Measurements from ENCODE around the gene PCDHGB3.
"Not testable (repeated sequence)": the region's sequence is repeated elsewhere in the genome, so short reads cannot be mapped to it uniquely, and the experiment has no call there.

The PCDHGB3 gene

GRCh38 chr5:141392429-141393198, 22.6 kb downstream of the PCDHGB3 start, which contains the start of gene PCDHGA8:
Gene PCDHGA8 (plus strand): TSS chr5:141392633. CDS start chr5:141392814, 181 bp downstream.
- no peak for DNase-seq (ENCODE audit: low read depth, low spot score)

- DNase-seq (ENCODE audit: low read depth, low spot score) = no peak
These were observed 23.2 kb downstream of the PCDHGB3 start for GRCh38 chr5:141393267-141393666.

DNA sequence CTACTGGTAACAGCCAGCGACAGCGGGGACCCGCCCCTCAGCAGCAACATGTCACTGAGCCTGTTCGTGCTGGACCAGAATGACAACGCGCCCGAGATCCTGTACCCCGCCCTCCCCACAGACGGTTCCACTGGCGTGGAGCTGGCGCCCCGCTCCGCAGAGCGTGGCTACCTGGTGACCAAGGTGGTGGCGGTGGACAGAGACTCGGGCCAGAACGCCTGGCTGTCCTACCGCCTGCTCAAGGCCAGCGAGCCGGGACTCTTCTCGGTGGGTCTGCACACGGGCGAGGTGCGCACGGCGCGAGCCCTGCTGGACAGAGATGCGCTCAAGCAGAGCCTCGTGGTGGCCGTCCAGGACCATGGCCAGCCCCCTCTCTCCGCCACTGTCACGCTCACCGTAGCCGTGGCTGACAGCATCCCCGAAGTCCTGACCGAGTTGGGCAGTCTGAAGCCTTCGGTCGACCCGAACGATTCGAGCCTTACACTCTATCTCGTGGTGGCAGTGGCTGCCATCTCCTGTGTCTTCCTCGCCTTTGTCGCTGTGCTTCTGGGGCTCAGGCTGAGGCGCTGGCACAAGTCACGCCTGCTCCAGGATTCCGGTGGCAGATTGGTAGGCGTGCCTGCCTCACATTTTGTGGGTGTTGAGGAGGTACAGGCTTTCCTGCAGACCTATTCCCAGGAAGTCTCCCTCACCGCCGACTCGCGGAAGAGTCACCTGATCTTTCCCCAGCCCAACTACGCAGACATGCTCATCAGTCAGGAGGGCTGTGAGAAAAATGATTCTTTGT, 24.6 kb downstream of the PCDHGB3 start:
- DNase-seq (ENCODE audit: low read depth, low spot score) = not testable (repeated sequence)

GRCh38 chr5:141397756-141398551, 27.9 kb downstream of the PCDHGB3 start, which contains the start of gene PCDHGB5:
Gene PCDHGB5 (plus strand): TSS chr5:141397947. CDS start chr5:141398128, 181 bp downstream.
- DNase-seq (ENCODE audit: low read depth, low spot score) = not testable (repeated sequence)

DNA sequence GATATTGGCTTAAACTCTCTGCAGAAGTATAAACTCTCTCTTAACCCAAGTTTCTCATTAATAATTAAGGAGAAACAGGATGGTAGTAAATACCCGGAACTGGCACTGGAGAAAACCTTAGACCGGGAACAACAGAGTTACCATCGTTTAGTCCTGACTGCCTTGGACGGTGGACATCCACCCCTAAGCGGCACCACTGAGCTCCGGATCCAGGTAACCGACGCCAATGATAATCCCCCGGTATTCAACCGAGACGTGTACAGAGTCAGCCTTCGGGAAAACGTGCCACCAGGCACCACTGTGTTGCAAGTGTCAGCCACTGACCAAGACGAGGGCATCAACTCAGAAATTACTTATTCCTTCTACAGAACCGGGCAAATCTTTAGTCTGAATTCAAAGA, 28.6 kb downstream of the PCDHGB3 start:
- DNase-seq (ENCODE audit: low read depth, low spot score) = no peak

DNA sequence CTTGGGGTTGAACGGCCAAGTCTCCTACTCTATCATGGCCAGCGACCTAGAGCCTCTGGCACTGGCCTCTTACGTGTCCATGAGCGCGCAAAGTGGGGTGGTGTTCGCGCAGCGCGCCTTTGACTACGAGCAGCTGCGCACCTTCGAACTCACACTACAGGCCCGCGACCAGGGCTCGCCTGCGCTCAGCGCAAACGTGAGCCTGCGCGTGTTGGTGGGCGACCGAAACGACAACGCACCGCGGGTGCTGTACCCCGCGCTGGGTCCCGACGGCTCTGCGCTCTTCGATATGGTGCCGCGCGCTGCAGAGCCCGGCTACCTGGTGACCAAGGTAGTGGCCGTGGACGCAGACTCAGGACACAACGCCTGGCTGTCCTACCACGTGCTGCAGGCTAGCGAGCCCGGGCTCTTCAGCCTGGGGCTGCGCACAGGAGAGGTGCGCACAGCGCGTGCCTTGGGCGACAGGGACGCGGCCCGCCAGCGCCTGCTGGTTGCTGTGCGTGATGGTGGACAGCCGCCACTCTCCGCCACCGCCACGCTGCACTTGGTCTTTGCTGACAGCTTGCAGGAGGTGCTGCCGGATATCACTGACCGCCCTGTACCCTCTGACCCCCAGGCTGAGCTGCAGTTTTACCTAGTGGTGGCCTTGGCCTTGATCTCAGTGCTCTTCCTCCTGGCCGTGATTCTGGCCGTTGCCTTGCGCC, 29.7 kb downstream of the PCDHGB3 start:
- DNase-seq (ENCODE audit: low read depth, low spot score) = no peak

DNA sequence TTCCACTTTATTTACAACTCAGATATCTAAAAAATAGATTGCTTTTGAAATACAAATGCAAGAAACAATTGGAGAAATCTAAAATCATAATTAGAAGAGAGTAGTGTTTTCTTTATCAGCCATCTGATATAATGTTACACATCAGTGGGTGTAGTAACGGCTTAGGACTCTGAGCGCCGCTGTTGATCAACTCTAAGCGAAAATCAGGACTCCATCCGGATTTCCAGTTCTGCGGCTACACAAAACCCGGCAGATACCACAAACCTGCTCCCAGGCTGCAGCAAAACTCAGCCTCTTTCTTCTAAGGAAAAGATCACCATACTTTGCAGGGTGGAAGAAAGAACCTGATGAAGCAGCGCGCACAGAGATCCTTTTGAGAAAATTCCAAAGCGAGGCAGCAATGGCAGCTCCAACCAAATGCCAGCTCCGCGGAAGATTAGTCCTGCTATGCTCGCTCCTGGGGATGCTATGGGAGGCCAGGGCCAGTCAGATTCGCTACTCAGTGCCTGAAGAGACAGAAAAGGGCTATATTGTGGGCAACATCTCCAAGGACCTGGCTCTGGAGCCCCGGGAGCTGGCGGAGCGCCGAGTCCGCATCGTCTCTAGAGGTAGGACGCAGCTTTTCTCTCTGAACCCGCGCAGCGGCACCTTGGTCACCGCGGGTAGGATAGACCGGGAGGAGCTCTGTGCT, 32.7 kb downstream of the PCDHGB3 start, which contains the start of gene PCDHGA9:
TSS of gene PCDHGA9 (plus strand) at position 226 of the 691 bp plus-strand sequence. CDS start at position 401, 175 bp downstream.
- no peak for DNase-seq (ENCODE audit: low read depth, low spot score)

DNA sequence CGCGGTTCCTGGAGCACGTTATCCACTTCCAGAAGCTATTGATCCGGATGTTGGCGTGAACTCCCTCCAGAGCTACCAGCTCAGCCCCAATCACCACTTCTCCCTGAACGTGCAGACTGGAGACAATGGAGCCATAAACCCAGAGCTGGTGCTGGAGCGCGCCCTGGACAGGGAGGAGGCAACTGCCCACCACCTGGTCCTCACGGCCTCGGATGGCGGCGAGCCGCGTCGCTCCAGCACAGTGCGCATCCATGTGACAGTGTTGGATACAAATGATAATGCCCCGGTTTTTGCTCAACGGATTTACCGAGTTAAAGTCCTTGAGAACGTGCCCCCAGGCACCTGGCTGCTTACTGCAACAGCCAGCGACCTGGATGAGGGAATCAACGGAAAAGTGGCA, 33.3 kb downstream of the PCDHGB3 start:
- DNase-seq (ENCODE audit: low read depth, low spot score) = no peak

DNA sequence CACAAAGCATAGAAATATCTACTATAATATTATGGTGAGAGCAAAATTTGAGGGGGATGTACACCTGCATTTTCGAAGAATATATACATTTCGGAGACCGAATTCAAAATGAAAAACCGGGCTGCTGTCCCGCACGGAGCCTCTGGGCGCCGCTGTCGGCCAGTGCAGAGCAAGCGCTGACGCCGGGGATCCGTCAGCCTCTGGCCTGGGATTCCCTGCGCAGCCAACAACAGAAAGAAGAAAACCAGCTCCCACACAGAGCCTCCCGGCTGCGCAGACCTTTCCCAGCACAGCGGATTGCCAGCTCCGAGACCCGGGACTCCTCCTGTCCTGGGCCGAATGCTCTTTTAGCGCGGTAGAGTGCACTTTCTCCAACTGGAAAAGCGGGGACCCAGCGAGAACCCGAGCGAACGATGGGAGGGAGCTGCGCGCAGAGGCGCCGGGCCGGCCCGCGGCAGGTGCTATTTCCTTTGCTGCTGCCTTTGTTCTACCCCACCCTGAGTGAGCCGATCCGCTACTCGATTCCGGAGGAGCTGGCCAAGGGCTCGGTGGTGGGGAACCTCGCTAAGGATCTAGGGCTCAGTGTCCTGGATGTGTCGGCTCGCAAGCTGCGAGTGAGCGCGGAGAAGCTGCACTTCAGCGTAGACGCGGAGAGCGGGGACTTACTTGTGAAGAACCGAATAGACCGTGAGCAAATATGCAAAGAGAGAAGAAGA, 37.9 kb downstream of the PCDHGB3 start, which contains the start of gene PCDHGB6:
TSS of gene PCDHGB6 (plus strand) at position 232 of the 716 bp plus-strand sequence. CDS start at position 414, 182 bp downstream.
- not testable (repeated sequence) for DNase-seq (ENCODE audit: low read depth, low spot score)

DNA sequence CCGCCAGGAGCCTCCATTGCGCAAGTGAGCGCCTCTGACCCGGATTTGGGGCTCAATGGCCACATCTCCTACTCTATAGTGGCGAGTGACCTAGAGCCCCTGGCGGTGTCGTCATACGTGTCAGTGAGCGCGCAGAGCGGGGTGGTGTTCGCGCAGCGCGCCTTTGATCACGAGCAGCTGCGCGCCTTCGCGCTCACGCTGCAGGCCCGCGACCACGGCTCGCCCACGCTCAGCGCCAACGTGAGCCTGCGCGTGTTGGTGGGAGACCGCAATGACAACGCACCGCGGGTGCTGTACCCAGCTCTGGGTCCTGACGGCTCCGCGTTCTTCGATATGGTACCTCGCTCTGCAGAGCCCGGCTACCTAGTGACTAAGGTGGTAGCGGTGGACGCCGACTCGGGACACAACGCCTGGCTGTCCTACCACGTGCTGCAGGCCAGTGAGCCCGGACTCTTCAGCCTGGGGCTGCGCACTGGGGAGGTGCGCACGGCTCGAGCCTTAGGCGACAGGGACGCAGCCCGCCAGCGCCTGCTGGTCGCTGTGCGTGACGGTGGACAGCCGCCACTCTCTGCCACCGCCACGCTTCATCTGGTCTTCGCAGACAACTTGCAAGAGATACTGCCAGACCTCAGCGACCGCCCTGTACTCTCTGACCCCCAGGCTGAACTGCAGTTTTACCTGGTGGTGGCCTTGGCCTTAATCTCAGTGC, 39.7 kb downstream of the PCDHGB3 start:
- no peak for DNase-seq (ENCODE audit: low read depth, low spot score)

- no peak for DNase-seq (ENCODE audit: low read depth, low spot score)
These were observed 41.5 kb downstream of the PCDHGB3 start for GRCh38 chr5:141411575-141411974.

GRCh38 chr5:141412854-141413539, 43.0 kb downstream of the PCDHGB3 start, which contains the start of gene PCDHGA10:
Gene PCDHGA10 (plus strand): TSS chr5:141412987. CDS start chr5:141413176, 189 bp downstream.
- no peak for DNase-seq (ENCODE audit: low read depth, low spot score)

DNA sequence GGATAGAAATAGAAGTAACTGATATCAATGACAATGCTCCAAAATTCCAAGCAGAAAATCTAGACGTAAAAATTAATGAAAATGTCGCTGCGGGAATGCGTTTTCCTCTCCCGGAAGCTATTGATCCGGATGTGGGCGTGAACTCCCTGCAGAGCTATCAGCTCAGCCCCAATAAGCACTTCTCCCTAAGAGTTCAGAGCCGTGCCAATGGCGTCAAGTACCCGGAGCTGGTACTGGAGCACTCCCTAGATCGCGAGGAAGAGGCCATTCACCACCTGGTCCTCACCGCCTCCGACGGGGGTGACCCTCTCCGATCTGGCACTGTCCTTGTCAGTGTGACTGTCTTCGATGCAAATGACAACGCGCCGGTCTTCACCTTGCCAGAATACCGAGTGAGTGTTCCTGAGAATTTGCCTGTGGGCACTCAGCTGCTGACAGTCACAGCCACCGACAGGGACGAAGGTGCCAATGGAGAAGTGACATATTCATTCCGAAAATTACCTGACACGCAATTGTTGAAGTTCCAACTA, 43.6 kb downstream of the PCDHGB3 start:
- DNase-seq (ENCODE audit: low read depth, low spot score) = no peak

DNA sequence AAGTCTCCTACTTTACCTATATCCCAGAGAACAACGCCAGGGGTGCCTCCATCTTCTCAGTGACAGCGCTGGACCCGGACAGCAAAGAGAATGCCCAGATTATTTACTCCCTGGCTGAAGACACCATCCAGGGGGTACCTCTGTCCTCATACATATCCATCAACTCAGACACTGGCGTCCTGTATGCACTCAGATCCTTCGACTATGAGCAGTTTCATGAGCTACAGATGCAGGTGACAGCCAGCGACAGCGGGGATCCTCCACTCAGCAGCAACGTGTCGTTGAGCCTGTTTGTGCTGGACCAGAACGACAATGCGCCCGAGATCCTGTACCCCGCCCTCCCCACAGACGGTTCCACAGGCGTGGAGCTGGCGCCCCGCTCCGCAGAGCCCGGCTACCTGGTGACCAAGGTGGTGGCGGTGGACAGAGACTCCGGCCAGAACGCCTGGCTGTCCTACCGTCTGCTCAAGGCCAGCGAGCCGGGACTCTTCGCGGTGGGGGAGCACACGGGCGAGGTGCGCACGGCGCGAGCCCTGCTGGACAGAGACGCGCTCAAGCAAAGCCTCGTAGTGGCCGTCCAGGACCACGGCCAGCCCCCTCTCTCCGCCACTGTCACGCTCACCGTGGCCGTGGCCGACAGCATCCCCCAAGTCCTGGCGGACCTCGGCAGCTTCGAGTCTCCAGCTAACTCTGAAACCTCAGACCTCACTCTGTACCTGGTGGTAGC, 44.7 kb downstream of the PCDHGB3 start:
- not testable (repeated sequence) for DNase-seq (ENCODE audit: low read depth, low spot score)

DNA sequence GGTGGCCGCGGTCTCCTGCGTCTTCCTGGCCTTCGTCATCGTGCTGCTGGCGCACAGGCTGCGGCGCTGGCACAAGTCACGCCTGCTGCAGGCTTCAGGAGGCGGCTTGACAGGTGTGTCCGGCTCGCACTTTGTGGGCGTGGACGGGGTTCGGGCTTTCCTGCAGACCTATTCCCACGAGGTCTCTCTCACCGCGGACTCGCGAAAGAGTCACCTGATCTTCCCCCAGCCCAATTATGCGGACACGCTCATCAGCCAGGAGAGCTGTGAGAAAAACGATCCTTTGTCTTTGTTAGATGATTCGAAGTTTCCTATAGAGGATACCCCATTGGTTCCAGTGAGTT, 45.2 kb downstream of the PCDHGB3 start:
- not testable (repeated sequence) for DNase-seq (ENCODE audit: low read depth, low spot score)

DNA sequence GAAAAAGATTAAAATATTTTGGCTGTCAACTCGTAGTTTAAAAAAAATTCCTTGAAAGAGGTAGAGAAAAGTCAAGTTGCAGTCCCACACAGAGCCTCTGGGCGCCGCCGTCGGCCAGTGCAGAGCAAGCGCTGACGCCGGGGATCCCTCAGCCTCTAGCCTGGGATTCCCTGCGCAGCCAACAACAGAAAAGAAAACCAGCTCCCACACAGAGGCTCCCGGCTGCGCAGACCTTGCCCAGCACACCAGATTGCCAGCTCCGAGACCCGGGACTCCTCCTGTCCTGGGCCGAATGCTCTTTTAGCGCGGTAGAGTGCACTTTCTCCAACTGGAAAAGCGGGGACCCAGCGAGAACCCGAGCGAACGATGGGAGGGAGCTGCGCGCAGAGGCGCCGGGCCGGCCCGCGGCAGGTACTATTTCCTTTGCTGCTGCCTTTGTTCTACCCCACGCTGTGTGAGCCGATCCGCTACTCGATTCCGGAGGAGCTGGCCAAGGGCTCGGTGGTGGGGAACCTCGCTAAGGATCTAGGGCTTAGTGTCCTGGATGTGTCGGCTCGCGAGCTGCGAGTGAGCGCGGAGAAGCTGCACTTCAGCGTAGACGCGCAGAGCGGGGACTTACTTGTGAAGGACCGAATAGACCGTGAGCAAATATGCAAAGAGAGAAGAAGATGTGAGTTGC, 47.6 kb downstream of the PCDHGB3 start, which contains the start of gene PCDHGB7:
TSS of gene PCDHGB7 (plus strand) at position 184 of the 679 bp plus-strand sequence. CDS start at position 367, 183 bp downstream.
- DNase-seq (ENCODE audit: low read depth, low spot score) = not testable (repeated sequence)

Data from iPS DF 19.7 (cell line).